Cardiac fibroblast (primary cell): ENCODE results near the gene DEPDC5.

Experiments
- DNase-seq, 2 donors: peaks; one replicate each; pipeline versions ENCODE4 v3.0.0 to v3.0.0-alpha.2; 2010; ENCODE audit warnings: low read depth in 2 of 2
- H3K4me3 ChIP-seq, 2 donors: replicated peaks in 1 of 2; 1 replicate in 1 of 2; 2 replicates in 1 of 2; pipeline ENCODE4 v1.5.1; 2011; ENCODE audit warnings: low read depth in 2 of 2, low read length in 2 of 2, mild to moderate bottlenecking in 2 of 2, moderate library complexity in 1 of 2
- TF ChIP-seq, protein P1 (sequence below): IDR thresholded peaks from one replicate; pipeline ENCODE4 v1.5.1; 2011; ENCODE audit warnings: low read depth, mild to moderate bottlenecking, low read length, inconsistent platforms

DEPDC5 gene

DNA sequence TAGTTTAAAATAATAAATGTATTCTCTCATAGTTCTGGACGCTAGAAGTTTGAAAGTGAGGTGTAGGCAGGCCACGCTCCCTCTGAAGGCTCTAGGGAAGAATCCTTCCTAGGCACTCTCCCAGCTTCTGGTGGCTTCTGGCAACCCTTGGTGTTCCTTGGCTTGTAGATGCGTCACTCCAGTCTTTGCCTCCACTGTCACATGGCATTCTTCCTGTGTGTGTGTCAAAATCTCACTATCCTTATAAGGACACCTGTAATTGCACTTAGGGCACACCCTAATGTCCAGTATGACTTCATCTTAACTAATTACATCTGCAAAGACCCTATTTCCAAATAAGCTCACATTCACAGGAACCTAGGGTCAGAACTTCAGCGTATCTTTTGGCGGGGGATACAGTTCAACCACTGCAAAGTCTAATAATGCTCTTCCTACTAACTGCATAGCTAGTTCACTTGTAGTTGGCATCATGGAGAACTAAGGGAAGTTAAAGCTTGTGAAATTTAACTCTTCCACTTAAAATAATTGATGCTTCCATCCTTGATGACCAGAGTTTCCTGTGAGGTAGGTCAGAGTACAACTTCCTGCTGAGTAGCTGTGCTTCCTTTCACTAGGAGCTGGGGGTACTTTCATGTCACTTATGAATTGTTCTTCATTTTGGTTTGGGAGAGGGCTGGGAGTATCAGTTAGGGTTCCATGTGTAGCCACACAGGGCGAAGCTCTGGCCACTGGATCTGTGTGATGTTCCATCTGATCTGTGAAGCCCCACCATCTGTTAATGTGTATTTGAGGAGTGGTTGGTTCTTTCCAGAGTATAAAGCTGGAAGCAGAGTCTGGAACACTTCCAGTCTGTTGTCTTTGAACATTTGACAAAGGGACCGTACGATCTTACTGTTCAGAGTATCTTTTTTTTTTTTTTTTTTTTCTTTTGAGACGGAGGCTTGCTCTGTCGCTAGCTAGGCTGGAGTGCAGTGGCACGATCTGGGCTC is 201.0 kb downstream of the DEPDC5 start:
- H3K4me3 ChIP-seq, result no peak overlapping the region
- TF ChIP-seq, protein P1, sequence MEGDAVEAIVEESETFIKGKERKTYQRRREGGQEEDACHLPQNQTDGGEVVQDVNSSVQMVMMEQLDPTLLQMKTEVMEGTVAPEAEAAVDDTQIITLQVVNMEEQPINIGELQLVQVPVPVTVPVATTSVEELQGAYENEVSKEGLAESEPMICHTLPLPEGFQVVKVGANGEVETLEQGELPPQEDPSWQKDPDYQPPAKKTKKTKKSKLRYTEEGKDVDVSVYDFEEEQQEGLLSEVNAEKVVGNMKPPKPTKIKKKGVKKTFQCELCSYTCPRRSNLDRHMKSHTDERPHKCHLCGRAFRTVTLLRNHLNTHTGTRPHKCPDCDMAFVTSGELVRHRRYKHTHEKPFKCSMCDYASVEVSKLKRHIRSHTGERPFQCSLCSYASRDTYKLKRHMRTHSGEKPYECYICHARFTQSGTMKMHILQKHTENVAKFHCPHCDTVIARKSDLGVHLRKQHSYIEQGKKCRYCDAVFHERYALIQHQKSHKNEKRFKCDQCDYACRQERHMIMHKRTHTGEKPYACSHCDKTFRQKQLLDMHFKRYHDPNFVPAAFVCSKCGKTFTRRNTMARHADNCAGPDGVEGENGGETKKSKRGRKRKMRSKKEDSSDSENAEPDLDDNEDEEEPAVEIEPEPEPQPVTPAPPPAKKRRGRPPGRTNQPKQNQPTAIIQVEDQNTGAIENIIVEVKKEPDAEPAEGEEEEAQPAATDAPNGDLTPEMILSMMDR, result no peak
- DNase-seq, result peak in 1 of 2 donors; percentile 51

DNA sequence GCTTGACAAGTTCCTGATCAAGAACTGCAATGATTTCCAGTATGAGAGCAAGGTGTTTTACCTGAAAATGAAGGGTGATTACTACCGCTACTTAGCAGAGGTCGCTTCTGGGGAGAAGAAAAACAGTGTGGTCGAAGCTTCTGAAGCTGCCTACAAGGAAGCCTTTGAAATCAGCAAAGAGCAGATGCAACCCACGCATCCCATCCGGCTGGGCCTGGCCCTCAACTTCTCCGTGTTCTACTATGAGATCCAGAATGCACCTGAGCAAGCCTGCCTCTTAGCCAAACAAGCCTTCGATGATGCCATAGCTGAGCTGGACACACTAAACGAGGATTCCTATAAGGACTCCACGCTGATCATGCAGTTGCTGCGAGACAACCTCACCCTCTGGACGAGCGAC is 202.5 kb downstream of the DEPDC5 start:
- DNase-seq, result no peak
- TF ChIP-seq, protein P1, result no peak
- H3K4me3 ChIP-seq, result no peak overlapping the region
